Panc1 (cell line): ENCODE results near the gene RDH13. TPM values are rescaled to one million over a fixed set of nuclear protein-coding genes. Genes with fewer than 3 reads are reported as not detected.
"Not testable (repeated sequence)": the region's sequence is repeated elsewhere in the genome, so short reads cannot be mapped to it uniquely, and the experiment has no call there.

Experiments
- ATAC-seq: fragments of 200-7000 bp; cut with Tn5 transposase; 2 replicates; pipeline ENCODE4 v1.9.1; 2020; ENCODE audit warnings: mild to moderate bottlenecking, moderate library complexity
- BruUV-seq: library from RNA; stranded (reverse); fragments of 400-500 nt; replicated peaks from 2 replicates; lab custom pipeline; 2021; lab: Mats Ljungman, UMichigan
- CTCF ChIA-PET: fragments of 300-600 bp; sonication (Branson Sonifier 250); formaldehyde crosslinking; loops from one replicate; lab custom pipeline; 2022; ENCODE audit warnings: antibody characterized with exemption; lab: Charles Lee
- POLR2A ChIA-PET: fragments of 300-600 bp; sonication (Branson Sonifier 250); formaldehyde crosslinking; loops from one replicate; lab custom pipeline; 2022; ENCODE audit warnings: antibody characterized with exemption; lab: Charles Lee
- DNase-seq: peaks from one replicate; pipeline ENCODE4 v3.0.0-alpha.2; 2010; ENCODE audit warnings: low read depth, low spot score
- H3K27ac ChIP-seq: 2 replicates; pipeline ENCODE4 v1.5.1; 2011; ENCODE audit warnings: mild to moderate bottlenecking, low read length, inconsistent platforms
- H3K27me3 ChIP-seq: fragments of 200-500 bp; sonication (Bioruptor generic); 2 replicates; pipeline ENCODE4 v1.6.0; 2014; ENCODE audit warnings: low read length, inconsistent platforms; ENCODE audit not compliant: control insufficient read depth, insufficient read depth
- H3K36me3 ChIP-seq: fragments of 200-500 bp; sonication (Bioruptor generic); 2 replicates; pipeline ENCODE4 v1.5.1; 2014; ENCODE audit warnings: inconsistent platforms, mild to moderate bottlenecking, low read length, moderate library complexity; ENCODE audit not compliant: control insufficient read depth, insufficient read depth
- H3K4me1 ChIP-seq: 2 replicates; pipeline ENCODE4 v1.5.1; 2011; ENCODE audit warnings: inconsistent platforms, mild to moderate bottlenecking, low read length, moderate library complexity; ENCODE audit not compliant: control insufficient read depth, insufficient read depth
- H3K4me3 ChIP-seq, 2 experiments: 2 replicates each; pipeline ENCODE4 v1.5.1; 2011 to 2012; ENCODE audit warnings: low read depth in 2 of 2, low read length in 2 of 2, mild to moderate bottlenecking in 2 of 2, inconsistent platforms in 1 of 2, moderate library complexity in 1 of 2
- H3K9me3 ChIP-seq: fragments of 200-500 bp; sonication (Bioruptor generic); 2 replicates; pipeline ENCODE4 v1.5.1; 2014; ENCODE audit warnings: low read depth, mild to moderate bottlenecking, inconsistent platforms, low read length, moderate library complexity; ENCODE audit not compliant: control insufficient read depth, insufficient read depth
- CTCF ChIP-seq: fragments of 450-650 bp; IDR thresholded peaks from 2 replicates; pipeline ENCODE4 v1.5.1; 2017; ENCODE audit warnings: mild to moderate bottlenecking
- POLR2AphosphoS5 ChIP-seq: IDR thresholded peaks from 2 replicates; pipeline ENCODE4 v1.6.1; 2012; ENCODE audit warnings: mild to moderate bottlenecking, low read depth, low read length, moderate library complexity
- REST ChIP-seq, 2 experiments: IDR thresholded peaks; 2 replicates each; pipeline ENCODE4 v1.6.1; 2011 to 2012; ENCODE audit warnings: low read depth in 2 of 2, control low read depth in 1 of 2, low read length in 1 of 2, mild to moderate bottlenecking in 1 of 2, moderate library complexity in 1 of 2; ENCODE audit not compliant: insufficient read depth in 1 of 2
- SIN3A ChIP-seq: IDR thresholded peaks from 2 replicates; pipeline ENCODE4 v1.6.1; 2012; ENCODE audit warnings: low read depth, mild to moderate bottlenecking, low read length, moderate library complexity, borderline replicate concordance; ENCODE audit not compliant: insufficient read depth
- TCF7L2 ChIP-seq: IDR thresholded peaks from 2 replicates; pipeline ENCODE4 v1.6.1; 2011; ENCODE audit warnings: mild to moderate bottlenecking, low read depth, low read length, inconsistent platforms
- in situ Hi-C: cut with HindIII; loops from 2 replicates; pipeline ENCODE4 v1.10.0; 2016; ENCODE audit warnings: low sequenced_read_pairs, low pct_unique_long_range_greater_than_20kb
- intact Hi-C: fragments of 100-400 bp; cut with micrococcal nuclease; formaldehyde crosslinking; loops from one replicate; pipeline ENCODE4 v1.10.0; 2022; ENCODE audit not compliant: unreplicated experiment
- total RNA-seq: library from RNA; stranded (reverse); gene quantifications from one replicate; pipeline ENCODE4 v1.2.1, GENCODE V29; 2021; ENCODE audit not compliant: unreplicated experiment

Gene RDH13
- total RNA-seq, 1 experiment from 2014 or later = 37.8 TPM

GRCh38 chr19:55013596-55013995, 49.4 kb downstream of the RDH13 start:
- Histone ChIP-seq H3K27ac (no peak overlapping the region), H3K36me3 (no peaks in the 10 kb centered on the region), H3K9me3 (no peaks in the 10 kb centered on the region), H3K4me3 (no peak overlapping the region), H3K4me1 (0 out of 2 replicates have a peak, but pooled peaks cover 3% of the 10 kb centered on the region), H3K27me3 (no peaks in the 10 kb centered on the region)
- ATAC-seq (no peak), DNase-seq (no peak)
- ChIA-PET CTCF (no interaction called here), POLR2A (no interaction called here)
- BruUV-seq = no TSS peak
- in situ Hi-C loops = no loop called here
- TF ChIP-seq CTCF = no peak
- TF ChIP-seq POLR2AphosphoS5 = no peak
- no peak for TF ChIP-seq TCF7L2
- TF ChIP-seq REST (IDR thresholded peaks at IDR 0.05; ENCODE audit: insufficient read depth in 1 of 2, low read depth in 2 of 2, low read length in 1 of 2) = no peak
- TF ChIP-seq SIN3A = no peak
- intact Hi-C loops = no loop called here

- Histone ChIP-seq H3K36me3 (no peaks in the 10 kb centered on the region), H3K27ac (no peak overlapping the region), H3K27me3 (no peaks in the 10 kb centered on the region), H3K4me1 (0 out of 2 replicates have a peak, but pooled peaks cover 3% of the 10 kb centered on the region), H3K4me3 (no peak overlapping the region), H3K9me3 (no peaks in the 10 kb centered on the region)
- ChIA-PET POLR2A (no interaction called here), CTCF (no interaction called here)
- intact Hi-C loops = no loop called here
- in situ Hi-C loops = no loop called here
- no peak for TF ChIP-seq REST (IDR thresholded peaks at IDR 0.05; ENCODE audit: insufficient read depth in 1 of 2, low read depth in 2 of 2, low read length in 1 of 2)
- no peak for TF ChIP-seq CTCF
- no peak for TF ChIP-seq POLR2AphosphoS5
- TF ChIP-seq SIN3A = no peak
- no peak for TF ChIP-seq TCF7L2
- no TSS peak for BruUV-seq
- no peak for DNase-seq
- ATAC-seq = no peak
Measured at GRCh38 chr19:55012306-55012705, 50.6 kb downstream of the RDH13 start.

- ATAC-seq, H3K4me3 ChIP-seq, POLR2A ChIA-PET, CTCF ChIA-PET, intact Hi-C loops, BruUV-seq, H3K4me1 ChIP-seq, H3K27me3 ChIP-seq, DNase-seq, in situ Hi-C loops, H3K36me3 ChIP-seq, H3K9me3 ChIP-seq, H3K27ac ChIP-seq: not testable (repeated sequence)
Measured at GRCh38 chr19:55010561-55010960, 52.4 kb downstream of the RDH13 start.

GRCh38 chr19:55008781-55009180, 54.2 kb downstream of the RDH13 start:
- POLR2A ChIA-PET, DNase-seq, ATAC-seq, H3K36me3 ChIP-seq, H3K27ac ChIP-seq, intact Hi-C loops, H3K9me3 ChIP-seq, CTCF ChIA-PET, in situ Hi-C loops, BruUV-seq, H3K27me3 ChIP-seq, H3K4me1 ChIP-seq, H3K4me3 ChIP-seq: not testable (repeated sequence)
